Vagina (tissue), 2 donors: ENCODE results near the gene MICAL3. TPM values are rescaled to one million over a fixed set of nuclear protein-coding genes. Genes with fewer than 3 reads are reported as not detected.

ENCODE experiments used
- DNase-seq, 2 donors: peaks; one replicate each; pipeline ENCODE4 v3.0.0-alpha.2; 2017; ENCODE audit errors: extremely low spot score in 2 of 2
- H3K27ac ChIP-seq: fragments of 200-600 bp; sonication (generic); one replicate; pipeline ENCODE4 v1.5.1; 2019
- H3K27me3 ChIP-seq: fragments of 200-600 bp; sonication (generic); one replicate; pipeline ENCODE4 v1.5.1; 2019
- H3K36me3 ChIP-seq, 2 donors: fragments of 200-600 bp; sonication (generic); one replicate each; pipeline ENCODE4 v1.5.1; 2017 to 2019
- H3K4me1 ChIP-seq: fragments of 200-600 bp; sonication (generic); one replicate; pipeline ENCODE4 v1.5.1; 2019
- H3K4me3 ChIP-seq, 2 donors: fragments of 200-600 bp; sonication (generic); 1 replicate in 1 of 2; 2 replicates in 1 of 2; pipeline ENCODE4 v1.5.1; 2016 to 2019
- H3K9me3 ChIP-seq: fragments of 200-600 bp; sonication (generic); one replicate; pipeline ENCODE4 v1.5.1; 2019
- CTCF ChIP-seq, 3 experiments: fragments of 450-650 bp in 2 of 3; fragments of 200-600 bp in 1 of 3; sonication (generic) in 1 of 3; IDR thresholded peaks; one replicate each; pipeline ENCODE4 v1.5.1; 2017 to 2019; ENCODE audit warnings: antibody characterized with exemption in 3 of 3, mild to moderate bottlenecking in 2 of 3, moderate library complexity in 2 of 3
- POLR2A ChIP-seq, 2 donors: fragments of 450-650 bp; IDR thresholded peaks; one replicate each; pipeline ENCODE4 v1.6.1; 2017; ENCODE audit warnings: antibody characterized with exemption in 2 of 2, mild to moderate bottlenecking in 2 of 2, moderate library complexity in 2 of 2
- POLR2AphosphoS5 ChIP-seq, 2 donors: sonication (generic); formaldehyde crosslinking; IDR thresholded peaks; one replicate each; pipeline ENCODE4 v1.9.0; 2017; ENCODE audit warnings: antibody characterized with exemption in 2 of 2, mild to moderate bottlenecking in 2 of 2, low read depth in 1 of 2; ENCODE audit not compliant: insufficient read depth in 1 of 2
- intact Hi-C: fragments of 100-400 bp; cut with DNase I; formaldehyde crosslinking; loops from one replicate; pipeline ENCODE4 v1.15.1; 2023
- total RNA-seq: library from RNA; depleted of rRNA; stranded (reverse); fragments of >200 nt; gene quantifications from one replicate; pipeline ENCODE4 v1.2.3, GENCODE V29; 2016

Gene MICAL3
- total RNA-seq, 1 donor from 2014 or later = 35.1 TPM

- intact Hi-C loops = no loop called here
- H3K4me1 ChIP-seq = peaks cover 30% of the 10 kb centered on the region
- H3K4me3 ChIP-seq = no peak overlapping the region
- no peaks in the 10 kb centered on the region for H3K9me3 ChIP-seq
- no peak for TF ChIP-seq CTCF (IDR thresholded peaks at IDR 0.05)
- TF ChIP-seq POLR2AphosphoS5 (IDR thresholded peaks at IDR 0.05; ENCODE audit: insufficient read depth in 1 of 2, low read depth in 1 of 2) = no peak
- TF ChIP-seq POLR2A (IDR thresholded peaks at IDR 0.05) = no peak
- H3K36me3 ChIP-seq = no peaks in the 10 kb centered on the region
- no peaks in the 10 kb centered on the region for H3K27me3 ChIP-seq
- no peak for DNase-seq
- H3K27ac ChIP-seq = no peak overlapping the region
Measured at GRCh38 chr22:17952273-17952801, 72.0 kb downstream of the MICAL3 start.

GRCh38 chr22:17951315-17951714 lies 73.0 kb downstream of the MICAL3 start:
- Histone ChIP-seq H3K4me3 (no peak overlapping the region), H3K9me3 (no peaks in the 10 kb centered on the region), H3K36me3 (no peaks in the 10 kb centered on the region), H3K27ac (no peak overlapping the region), H3K4me1 (peaks cover 36% of the 10 kb centered on the region), H3K27me3 (no peaks in the 10 kb centered on the region)
- intact Hi-C loops = no loop called here
- DNase-seq = no peak
- TF ChIP-seq CTCF (IDR thresholded peaks at IDR 0.05) (no peak), POLR2A (IDR thresholded peaks at IDR 0.05) (no peak), POLR2AphosphoS5 (IDR thresholded peaks at IDR 0.05; ENCODE audit: insufficient read depth in 1 of 2, low read depth in 1 of 2) (no peak)

- DNase-seq = no peak
- Histone ChIP-seq H3K4me3 (no peak overlapping the region), H3K36me3 (no peaks in the 10 kb centered on the region), H3K27me3 (no peaks in the 10 kb centered on the region), H3K9me3 (no peaks in the 10 kb centered on the region), H3K27ac (peak overlapping the region; percentile 9), H3K4me1 (peaks cover 36% of the 10 kb centered on the region)
- TF ChIP-seq POLR2AphosphoS5 (IDR thresholded peaks at IDR 0.05; ENCODE audit: insufficient read depth in 1 of 2, low read depth in 1 of 2) (no peak), CTCF (IDR thresholded peaks at IDR 0.05) (no peak), POLR2A (IDR thresholded peaks at IDR 0.05) (no peak)
- intact Hi-C loops = no loop called here
Measured at GRCh38 chr22:17950651-17951214, 73.6 kb downstream of the MICAL3 start.

GRCh38 chr22:17949642-17950473 lies 74.5 kb downstream of the MICAL3 start:
- intact Hi-C loops = no loop called here
- no peak for DNase-seq

More at GRCh38 chr22:17949642-17950473, 74.5 kb downstream of the MICAL3 start:
- Histone ChIP-seq H3K27me3 (no peaks in the 10 kb centered on the region), H3K9me3 (no peaks in the 10 kb centered on the region), H3K36me3 (no peaks in the 10 kb centered on the region), H3K4me1 (peaks cover 42% of the 10 kb centered on the region), H3K4me3 (no peak overlapping the region), H3K27ac (no peak overlapping the region)
- TF ChIP-seq POLR2A (IDR thresholded peaks at IDR 0.05) (no peak), POLR2AphosphoS5 (IDR thresholded peaks at IDR 0.05; ENCODE audit: insufficient read depth in 1 of 2, low read depth in 1 of 2) (no peak), CTCF (IDR thresholded peaks at IDR 0.05) (no peak)
